Common myeloid progenitor, CD34-positive (primary cell): Measurements from ENCODE around the gene HBG1.
"Not testable (repeated sequence)": the region's sequence is repeated elsewhere in the genome, so short reads cannot be mapped to it uniquely, and the experiment has no call there.

Experiments used
- CTCF ChIA-PET: fragments of 350-600 bp; sonication (Branson Sonifier 250); formaldehyde crosslinking; loops from one replicate; lab custom pipeline; 2021; ENCODE audit warnings: antibody characterized with exemption; lab: Charles Lee
- POLR2A ChIA-PET: fragments of 350-600 bp; sonication (Branson Sonifier 250); formaldehyde crosslinking; loops from one replicate; lab custom pipeline; 2021; ENCODE audit warnings: antibody characterized with exemption; lab: Charles Lee
- DNase-seq, 3 donors: peaks; one replicate each; pipeline versions ENCODE4 v3.0.0 to v3.0.0-alpha.2; 2013
- H3K27ac ChIP-seq, 2 experiments: 1 replicate in 1 of 2; 2 replicates in 1 of 2; pipeline ENCODE4 v1.7.0; 2013; ENCODE audit warnings: inconsistent platforms in 2 of 2, low read length in 2 of 2, mild to moderate bottlenecking in 2 of 2, low read depth in 1 of 2, moderate library complexity in 1 of 2; ENCODE audit not compliant: severe bottlenecking in 2 of 2, insufficient read depth in 1 of 2, poor library complexity in 1 of 2
- H3K27me3 ChIP-seq, 5 experiments: replicated peaks in 2 of 5; 1 replicate in 3 of 5; 2 replicates in 2 of 5; pipeline versions ENCODE4 v1.6.1 to v1.7.0; 2013; ENCODE audit warnings: low read length in 4 of 5, mild to moderate bottlenecking in 2 of 5, moderate library complexity in 2 of 5, inconsistent platforms in 1 of 5; ENCODE audit not compliant: insufficient read depth in 5 of 5, control insufficient read depth in 4 of 5
- H3K36me3 ChIP-seq, 4 experiments: 1 replicate in 2 of 4; 2 replicates in 2 of 4; pipeline versions ENCODE4 v1.6.1 to v1.7.0; 2013; ENCODE audit warnings: low read length in 3 of 4, control low read depth in 1 of 4, mild to moderate bottlenecking in 1 of 4; ENCODE audit not compliant: control insufficient read depth in 4 of 4, insufficient read depth in 4 of 4
- H3K4me1 ChIP-seq, 4 experiments: 1 replicate in 3 of 4; 2 replicates in 1 of 4; pipeline versions ENCODE4 v1.6.1 to v1.7.1; 2013; ENCODE audit warnings: low read length in 3 of 4, mild to moderate bottlenecking in 3 of 4, control low read depth in 1 of 4, inconsistent platforms in 1 of 4, moderate library complexity in 1 of 4; ENCODE audit not compliant: control insufficient read depth in 4 of 4, insufficient read depth in 4 of 4; ENCODE audit errors: control extremely low read depth in 1 of 4
- H3K4me3 ChIP-seq, 7 experiments: 1 replicate in 4 of 7; 2 replicates in 3 of 7; pipeline versions ENCODE4 v1.5.1 to v1.7.0; 2013; ENCODE audit warnings: mild to moderate bottlenecking in 7 of 7, low read length in 6 of 7, moderate library complexity in 6 of 7, inconsistent platforms in 2 of 7, low read depth in 2 of 7, control low read depth in 1 of 7; ENCODE audit not compliant: insufficient read depth in 4 of 7, control insufficient read depth in 1 of 7; ENCODE audit errors: extremely low read depth in 1 of 7
- H3K9me3 ChIP-seq, 5 experiments: 1 replicate in 4 of 5; 2 replicates in 1 of 5; pipeline versions ENCODE4 v1.6.1 to v1.7.1; 2013; ENCODE audit warnings: low read length in 4 of 5, mild to moderate bottlenecking in 2 of 5, inconsistent platforms in 1 of 5, low read depth in 1 of 5, moderate library complexity in 1 of 5; ENCODE audit not compliant: control insufficient read depth in 4 of 5, insufficient read depth in 2 of 5; ENCODE audit errors: control extremely low read depth in 1 of 5
- WGBS: methylation state at CpG from one replicate; pipeline ENCODE4 v1.1.5; 2013; ENCODE audit not compliant: insufficient coverage; 5-methylcytosine and 5-hydroxymethylcytosine counted together

Gene HBG1

DNA sequence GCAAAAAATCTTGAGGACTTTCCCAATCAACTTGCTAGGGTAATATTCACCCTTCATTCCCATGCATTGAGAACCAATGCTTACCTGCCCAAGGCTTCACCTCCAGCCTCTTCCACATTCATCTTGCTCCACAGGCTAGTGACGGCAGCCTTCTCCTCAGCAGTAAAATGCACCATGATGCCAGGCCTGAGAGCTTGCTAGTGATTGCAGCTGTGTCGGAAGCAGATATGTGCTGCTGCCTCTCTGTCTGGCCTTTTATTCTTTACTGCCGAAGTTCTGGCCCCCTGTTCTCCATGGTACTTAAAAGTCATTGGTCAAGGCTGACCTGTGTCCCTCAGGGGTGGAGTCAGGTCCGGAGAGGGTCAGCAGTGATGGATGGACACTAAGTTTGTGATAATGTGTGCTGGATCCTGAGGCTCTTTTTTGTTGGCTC is 20.1 kb upstream of the HBG1 start, which contains the start of gene HBE1:
TSS of gene HBE1 (minus strand) at position 231 of the 433 bp plus-strand sequence. CDS start at position 176, 55 bp downstream.
- DNase-seq, result no peak
- WGBS, result 94% methylated on average over 3 of the region's 4 CpGs
- Histone ChIP-seq H3K4me1 (peaks cover 0 to 8% (median 7%) of the 10 kb centered on the region in 4 experiments), H3K27ac (no peak within 1 kb of the TSS), H3K36me3 (no peaks in the 10 kb centered on the region), H3K27me3 (no peaks in the 10 kb centered on the region), H3K9me3 (no peaks in the 10 kb centered on the region), H3K4me3 (no peak within 1 kb of the TSS)
- POLR2A ChIA-PET, result no interaction called here
- CTCF ChIA-PET, result no interaction called here

- Histone ChIP-seq H3K4me3 (no peak overlapping the region), H3K27me3 (no peaks in the 10 kb centered on the region), H3K27ac (no peak overlapping the region), H3K9me3 (no peaks in the 10 kb centered on the region), H3K36me3 (no peaks in the 10 kb centered on the region), H3K4me1 (no peaks in the 10 kb centered on the region)
- 100% methylated on average over 2 of the region's 2 CpGs for WGBS
- POLR2A ChIA-PET, result no interaction called here
- DNase-seq, result no peak
- CTCF ChIA-PET, result no interaction called here
These were observed 17.4 kb upstream of the HBG1 start for GRCh38 chr11:5267033-5267563.

DNA sequence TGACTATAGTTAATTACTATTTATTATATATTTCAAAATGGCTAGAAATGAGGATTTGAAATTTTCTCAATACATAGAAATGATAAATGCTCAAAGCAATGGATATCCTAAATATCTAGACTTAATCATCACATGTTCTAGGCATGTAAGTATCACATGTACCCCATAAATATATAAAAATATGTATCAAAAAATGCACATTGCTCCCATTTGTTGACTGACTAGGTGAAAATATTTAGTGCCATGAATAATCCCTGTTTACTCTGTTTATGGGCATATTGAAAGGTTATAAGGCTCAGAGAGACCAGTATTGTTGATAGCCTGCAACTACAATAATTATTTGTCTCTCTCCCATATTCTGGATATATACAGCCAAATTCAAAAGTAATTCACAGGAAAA is 17.0 kb upstream of the HBG1 start:
- Histone ChIP-seq H3K9me3 (no peaks in the 10 kb centered on the region), H3K27ac (no peak overlapping the region), H3K4me1 (no peaks in the 10 kb centered on the region), H3K27me3 (no peaks in the 10 kb centered on the region), H3K4me3 (no peak overlapping the region), H3K36me3 (no peaks in the 10 kb centered on the region)
- CTCF ChIA-PET, result no interaction called here
- POLR2A ChIA-PET, result no interaction called here
- no peak for DNase-seq

- no peak overlapping the region for H3K27ac ChIP-seq
- no peak overlapping the region for H3K4me3 ChIP-seq
- H3K9me3 ChIP-seq, result no peaks in the 10 kb centered on the region
- no peaks in the 10 kb centered on the region for H3K36me3 ChIP-seq
- ChIA-PET POLR2A (no interaction called here), CTCF (no interaction called here)
- H3K4me1 ChIP-seq, result no peaks in the 10 kb centered on the region
- WGBS, result no CpG with 5 or more reads among the region's 2 CpGs
- H3K27me3 ChIP-seq, result no peaks in the 10 kb centered on the region
- DNase-seq, result no peak
These were observed 16.2 kb upstream of the HBG1 start for GRCh38 chr11:5265832-5266231.

GRCh38 chr11:5258543-5259262 is 9.0 kb upstream of the HBG1 start:
- ChIA-PET CTCF (no interaction called here), POLR2A (no interaction called here)
- Histone ChIP-seq H3K4me3 (no peak overlapping the region), H3K9me3 (peaks cover 0 to 6% (median 1%) of the 10 kb centered on the region in 5 experiments), H3K27ac (no peak overlapping the region), H3K4me1 (no peaks in the 10 kb centered on the region), H3K36me3 (no peaks in the 10 kb centered on the region), H3K27me3 (no peaks in the 10 kb centered on the region)
- WGBS, result 97% methylated on average over 6 of the region's 7 CpGs
- DNase-seq, result no peak

GRCh38 chr11:5257296-5257695 is 7.6 kb upstream of the HBG1 start:
- ChIA-PET CTCF (no interaction called here), POLR2A (no interaction called here)
- no peaks in the 10 kb centered on the region for H3K36me3 ChIP-seq
- H3K27me3 ChIP-seq, result no peaks in the 10 kb centered on the region
- peaks cover 0 to 6% (median 1%) of the 10 kb centered on the region in 5 experiments for H3K9me3 ChIP-seq
- H3K27ac ChIP-seq, result no peak overlapping the region
- no peak for DNase-seq
- H3K4me3 ChIP-seq, result no peak overlapping the region
- WGBS, result 100% methylated on average over 2 of the region's 2 CpGs
- H3K4me1 ChIP-seq, result no peaks in the 10 kb centered on the region

- POLR2A ChIA-PET, H3K27ac ChIP-seq: not testable (repeated sequence)
These were observed 5.2 kb upstream of the HBG1 start, which contains the start of gene HBG2 for GRCh38 chr11:5254646-5255413. TSS of gene HBG2 (minus strand) at chr11:5254781. CDS start at chr11:5254728, 53 bp downstream.

More at GRCh38 chr11:5254646-5255413, 5.2 kb upstream of the HBG1 start, which contains the start of gene HBG2:
- H3K36me3 ChIP-seq, H3K4me1 ChIP-seq, H3K9me3 ChIP-seq, DNase-seq, CTCF ChIA-PET, H3K27me3 ChIP-seq, H3K4me3 ChIP-seq: not testable (repeated sequence)
- 100% methylated on average over 1 of the region's 9 CpGs for WGBS
